Measurements from ENCODE around the gene ZNF354C.

GRCh38 chr5:179061025-179061424 lies 852 bp downstream of the ZNF354C start:
- no peak for TF ChIP-seq CTCF (IDR thresholded peaks at IDR 0.05; ENCODE audit: insufficient read depth, low read depth, low read length)
- TF ChIP-seq EZH2 (IDR thresholded peaks at IDR 0.05; ENCODE audit: insufficient read depth, low read length) = no peak
